WTC11 (cell line): Measurements from ENCODE around the gene EGLN2. TPM values are rescaled to one million over a fixed set of nuclear protein-coding genes. Genes with fewer than 3 reads are reported as not detected.

Source experiments
- ATAC-seq: fragments of 200-7000 bp; cut with Tn5 transposase; 2 replicates; pipeline ENCODE4 v1.10.0; 2021; ENCODE audit warnings: mild to moderate bottlenecking, moderate library complexity
- Bru-seq: library from RNA; stranded (reverse); fragments of 400-500 nt; gene quantifications from one replicate; lab custom pipeline; 2021; lab: Mats Ljungman, UMichigan
- CTCF ChIA-PET: fragments of 300-600 bp; sonication (Branson Sonifier 250); formaldehyde crosslinking; loops from one replicate; lab custom pipeline; 2021; ENCODE audit warnings: antibody characterized with exemption; lab: Charles Lee
- POLR2A ChIA-PET: fragments of 350-600 bp; sonication (Branson Sonifier 250); formaldehyde crosslinking; loops from one replicate; lab custom pipeline; 2021; ENCODE audit warnings: antibody characterized with exemption; lab: Charles Lee
- DNase-seq: peaks from one replicate; pipeline ENCODE4 v3.0.0; 2021; ENCODE audit warnings: low spot score
- H3K27ac Mint-ChIP-seq: 2 replicates; pipeline ENCODE4 v1.8.0; 2021; ENCODE audit warnings: mixed read lengths
- H3K27me3 Mint-ChIP-seq: 2 replicates; pipeline ENCODE4 v1.8.0; 2021; ENCODE audit warnings: low read depth, mild to moderate bottlenecking, moderate library complexity, mixed read lengths
- H3K36me3 Mint-ChIP-seq: 2 replicates; pipeline ENCODE4 v1.8.0; 2021; ENCODE audit warnings: mixed read lengths
- H3K4me1 Mint-ChIP-seq: 2 replicates; pipeline ENCODE4 v1.8.0; 2022; ENCODE audit warnings: mixed read lengths
- H3K4me3 Mint-ChIP-seq: 2 replicates; pipeline ENCODE4 v1.8.0; 2021; ENCODE audit warnings: mild to moderate bottlenecking, moderate library complexity, mixed read lengths
- H3K9me3 Mint-ChIP-seq: 2 replicates; pipeline ENCODE4 v1.8.0; 2021; ENCODE audit warnings: mixed read lengths
- CREM ChIP-seq: sonication (generic); formaldehyde crosslinking; IDR thresholded peaks from 2 replicates; pipeline ENCODE4 v1.8.1; 2022; ENCODE audit warnings: mild to moderate bottlenecking, missing genetic modification reagents, moderate library complexity
- FOXK1 ChIP-seq: sonication (generic); formaldehyde crosslinking; IDR thresholded peaks from 2 replicates; pipeline ENCODE4 v1.8.0; 2022; ENCODE audit warnings: mild to moderate bottlenecking, moderate library complexity, missing genetic modification reagents
- KAT7 ChIP-seq: sonication (generic); formaldehyde crosslinking; IDR thresholded peaks from 2 replicates; pipeline ENCODE4 v1.8.1; 2023; ENCODE audit warnings: missing genetic modification reagents, mild to moderate bottlenecking, borderline replicate concordance
- NR1H2 ChIP-seq: sonication (generic); formaldehyde crosslinking; IDR thresholded peaks from 2 replicates; pipeline ENCODE4 v1.9.0; 2021; ENCODE audit warnings: mild to moderate bottlenecking, moderate library complexity, missing genetic modification reagents
- NR2C2 ChIP-seq: sonication (generic); formaldehyde crosslinking; IDR thresholded peaks from 2 replicates; pipeline ENCODE4 v1.8.0; 2022; ENCODE audit warnings: mild to moderate bottlenecking, missing genetic modification reagents
- SMAD3 ChIP-seq: sonication (generic); formaldehyde crosslinking; IDR thresholded peaks from 2 replicates; pipeline ENCODE4 v1.8.0; 2022; ENCODE audit warnings: missing genetic modification reagents, mild to moderate bottlenecking, borderline replicate concordance
- SP1 ChIP-seq: sonication (generic); formaldehyde crosslinking; conservative IDR thresholded peaks from 2 replicates; pipeline ENCODE4 v1.8.1; 2022; ENCODE audit warnings: missing genetic modification reagents
- TEAD4 ChIP-seq: sonication (generic); formaldehyde crosslinking; IDR thresholded peaks from 2 replicates; pipeline ENCODE4 v1.8.0; 2022; ENCODE audit warnings: mild to moderate bottlenecking, missing genetic modification reagents
- TP53 ChIP-seq: sonication (generic); formaldehyde crosslinking; IDR thresholded peaks from 2 replicates; pipeline ENCODE4 v1.8.1; 2023; ENCODE audit warnings: mild to moderate bottlenecking, missing genetic modification reagents
- ZNF121 ChIP-seq: sonication (generic); formaldehyde crosslinking; IDR thresholded peaks from 2 replicates; pipeline ENCODE4 v1.8.0; 2023; ENCODE audit warnings: missing genetic modification reagents
- ZNF232 ChIP-seq: sonication (generic); formaldehyde crosslinking; IDR thresholded peaks from 2 replicates; pipeline ENCODE4 v1.8.0; 2022; ENCODE audit warnings: mild to moderate bottlenecking, missing genetic modification reagents
- long read RNA-seq, 3 experiments: library from RNA in 1 of 3; library from capped mRNA in 1 of 3; library from polyadenylated mRNA in 1 of 3; unstranded in 2 of 3; stranded (forward) in 1 of 3; transcript quantifications; one replicate each; pipeline ENCODE4 v2.0.0, GENCODE V29; 2021
- total RNA-seq: library from RNA; stranded (reverse); gene quantifications from 3 replicates; pipeline ENCODE4 v1.2.3, GENCODE V29; 2021
- TF ChIP-seq, protein P1 (sequence below): sonication (generic); formaldehyde crosslinking; IDR thresholded peaks from 2 replicates; pipeline ENCODE4 v1.8.1; 2023; ENCODE audit warnings: mild to moderate bottlenecking, missing genetic modification reagents, moderate library complexity
- TF ChIP-seq, protein P2 (sequence below): sonication (generic); formaldehyde crosslinking; IDR thresholded peaks from 2 replicates; pipeline ENCODE4 v1.8.0; 2022; ENCODE audit warnings: mild to moderate bottlenecking, missing genetic modification reagents
- TF ChIP-seq, protein P3 (sequence below): sonication (generic); formaldehyde crosslinking; IDR thresholded peaks from 2 replicates; pipeline ENCODE4 v1.8.0; 2022; ENCODE audit warnings: mild to moderate bottlenecking, missing genetic modification reagents
- TF ChIP-seq, protein P4 (sequence below): sonication (generic); formaldehyde crosslinking; IDR thresholded peaks from 2 replicates; pipeline ENCODE4 v1.8.1; 2022; ENCODE audit warnings: missing genetic modification reagents, borderline replicate concordance
- TF ChIP-seq, protein P5 (sequence below): sonication (generic); formaldehyde crosslinking; IDR thresholded peaks from 2 replicates; pipeline ENCODE4 v1.8.0; 2022; ENCODE audit warnings: mild to moderate bottlenecking, missing genetic modification reagents
- TF ChIP-seq, protein P6 (sequence below): sonication (generic); formaldehyde crosslinking; IDR thresholded peaks from 2 replicates; pipeline ENCODE4 v1.8.0; 2023; ENCODE audit warnings: mild to moderate bottlenecking, missing genetic modification reagents

Gene EGLN2
- total RNA-seq = 97.7 to 106 TPM (median 102 TPM) in 3 replicates
- Bru-seq, nascent RNA = percentile 64 among the genes with signal in this experiment
- long read RNA-seq, experiment 1, transcript EGLN2-201 (6 exons, 2,102 nt) = major isoform, 522 of 606 reads
- long read RNA-seq, experiment 1, transcript EGLN2-202 (6 exons, 2,150 nt) = minor isoform, 10 of 606 reads
- long read RNA-seq, experiment 1, transcript EGLN2-207 (5 exons, 2,821 nt) = minor isoform, 29 of 606 reads
- long read RNA-seq, experiment 1, partial matches to known transcripts = 2 of 606 reads
- long read RNA-seq, experiment 1, other reads (novel, unspliced or antisense) = 36 of 606 reads
- long read RNA-seq, experiment 2, transcript EGLN2-207 (5 exons, 2,821 nt) = minor isoform, 34 of 115 reads
- long read RNA-seq, experiment 2, transcript EGLN2-201 (6 exons, 2,102 nt) = major isoform, 55 of 115 reads
- long read RNA-seq, experiment 2, transcript EGLN2-216 (3 exons, 3,894 nt) = minor isoform, 10 of 115 reads
- long read RNA-seq, experiment 2, partial matches to known transcripts = 3 of 115 reads
- long read RNA-seq, experiment 2, other reads (novel, unspliced or antisense) = 7 of 115 reads
- long read RNA-seq, experiment 3, transcript EGLN2-201 (6 exons, 2,102 nt) = major isoform, 130 of 170 reads
- long read RNA-seq, experiment 3, transcript EGLN2-207 (5 exons, 2,821 nt) = minor isoform, 19 of 170 reads
- long read RNA-seq, experiment 3, partial matches to known transcripts = 4 of 170 reads
- long read RNA-seq, experiment 3, other reads (novel, unspliced or antisense) = 12 of 170 reads

DNA sequence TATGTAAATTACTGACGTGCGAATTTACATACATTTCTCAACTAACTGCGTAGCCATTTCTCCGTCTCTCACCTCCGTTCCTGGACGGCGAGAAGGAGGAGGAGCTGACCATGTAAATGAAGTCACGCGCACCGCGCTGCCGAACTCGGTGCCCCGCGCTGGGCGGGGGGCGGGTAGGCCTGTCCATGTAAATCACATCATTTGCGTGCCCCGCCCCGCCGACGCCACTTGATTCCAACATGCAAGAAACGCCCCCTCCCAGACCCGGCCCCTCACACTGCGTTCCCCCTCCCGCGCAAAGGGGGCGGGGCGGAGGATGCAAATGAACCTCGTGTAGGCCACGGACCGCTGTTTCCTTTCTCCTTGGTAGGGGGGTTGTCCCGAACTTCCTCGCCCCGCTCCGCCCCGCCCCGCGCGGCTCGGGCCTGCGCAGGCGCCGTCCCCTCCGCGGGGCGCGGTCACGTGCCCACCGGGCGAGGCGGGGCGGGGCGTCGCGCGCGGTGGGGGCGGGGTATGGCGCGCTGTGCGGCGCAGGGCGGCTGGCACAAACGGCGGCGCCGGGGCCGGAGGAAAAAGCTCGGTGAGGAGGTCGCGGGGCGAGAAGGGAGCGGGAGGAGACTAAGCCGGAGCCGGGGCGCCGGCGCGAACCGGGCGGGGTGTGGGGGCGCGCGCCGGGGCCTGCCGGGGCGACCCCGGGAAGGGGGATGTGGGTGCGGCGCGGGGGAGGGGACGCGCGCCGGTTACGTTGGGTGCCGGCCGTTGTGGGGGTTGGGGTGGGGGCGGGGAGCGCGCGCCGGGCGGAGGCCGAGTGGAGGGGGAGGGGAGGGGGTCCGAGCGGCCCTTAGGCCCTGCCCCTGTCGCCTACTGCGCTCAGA is at the start of gene EGLN2:
Gene EGLN2 (plus strand): TSS at position 509 of the 875 bp plus-strand sequence. CDS start 1,382 bp downstream, outside the sequence.
- ChIA-PET POLR2A (interaction anchor here (0.6 to 3.0 kb wide), 9 partner anchors 8 to 450 kb away, joined by 3 to 48 read pairs (median 6); partner anchors contain the start of genes ACTMAP, COQ8B, ITPKC and NUMBL), CTCF (interaction anchor here (0.6 to 3.3 kb wide), 24 partner anchors 8 to 420 kb away, joined by 3 to 76 read pairs (median 4); partner anchors contain the start of genes ACTMAP, AXL, COQ8B and ITPKC)
- no peaks in the 10 kb centered on the region for H3K27me3 Mint-ChIP-seq
- H3K36me3 Mint-ChIP-seq = peaks cover 9% of the 10 kb centered on the region
- H3K9me3 Mint-ChIP-seq = no peaks in the 10 kb centered on the region
- peak within 1 kb of the TSS; percentile 98 for H3K27ac Mint-ChIP-seq
- H3K4me3 Mint-ChIP-seq = peak within 1 kb of the TSS; percentile 86
- peaks cover 40% of the 10 kb centered on the region for H3K4me1 Mint-ChIP-seq
- DNase-seq (peak; percentile 100), ATAC-seq (peak; percentile 84)
- TF ChIP-seq TP53 (CRISPR knock-in tag) (no peak), KAT7 (0 out of 2 replicates have a peak, but pooled peaks have one; percentile 20), SP1 (CRISPR knock-in tag) (peak; percentile 87), FOXK1 (CRISPR knock-in tag) (0 out of 2 replicates have a peak, but pooled peaks have one; percentile 15), ZNF121 (CRISPR knock-in tag) (no peak), CREM (CRISPR knock-in tag) (0 out of 2 replicates have a peak, but pooled peaks have one; percentile 45), ZNF232 (CRISPR knock-in tag) (no peak), NR2C2 (CRISPR knock-in tag) (no peak), NR1H2 (CRISPR knock-in tag) (no peak)
- TF ChIP-seq, protein P1, sequence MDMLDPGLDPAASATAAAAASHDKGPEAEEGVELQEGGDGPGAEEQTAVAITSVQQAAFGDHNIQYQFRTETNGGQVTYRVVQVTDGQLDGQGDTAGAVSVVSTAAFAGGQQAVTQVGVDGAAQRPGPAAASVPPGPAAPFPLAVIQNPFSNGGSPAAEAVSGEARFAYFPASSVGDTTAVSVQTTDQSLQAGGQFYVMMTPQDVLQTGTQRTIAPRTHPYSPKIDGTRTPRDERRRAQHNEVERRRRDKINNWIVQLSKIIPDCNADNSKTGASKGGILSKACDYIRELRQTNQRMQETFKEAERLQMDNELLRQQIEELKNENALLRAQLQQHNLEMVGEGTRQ (CRISPR knock-in tag) = peak; percentile 97
- TF ChIP-seq, protein P2, sequence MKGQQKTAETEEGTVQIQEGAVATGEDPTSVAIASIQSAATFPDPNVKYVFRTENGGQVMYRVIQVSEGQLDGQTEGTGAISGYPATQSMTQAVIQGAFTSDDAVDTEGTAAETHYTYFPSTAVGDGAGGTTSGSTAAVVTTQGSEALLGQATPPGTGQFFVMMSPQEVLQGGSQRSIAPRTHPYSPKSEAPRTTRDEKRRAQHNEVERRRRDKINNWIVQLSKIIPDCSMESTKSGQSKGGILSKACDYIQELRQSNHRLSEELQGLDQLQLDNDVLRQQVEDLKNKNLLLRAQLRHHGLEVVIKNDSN (CRISPR knock-in tag) = peak; percentile 24
- TF ChIP-seq, protein P3, sequence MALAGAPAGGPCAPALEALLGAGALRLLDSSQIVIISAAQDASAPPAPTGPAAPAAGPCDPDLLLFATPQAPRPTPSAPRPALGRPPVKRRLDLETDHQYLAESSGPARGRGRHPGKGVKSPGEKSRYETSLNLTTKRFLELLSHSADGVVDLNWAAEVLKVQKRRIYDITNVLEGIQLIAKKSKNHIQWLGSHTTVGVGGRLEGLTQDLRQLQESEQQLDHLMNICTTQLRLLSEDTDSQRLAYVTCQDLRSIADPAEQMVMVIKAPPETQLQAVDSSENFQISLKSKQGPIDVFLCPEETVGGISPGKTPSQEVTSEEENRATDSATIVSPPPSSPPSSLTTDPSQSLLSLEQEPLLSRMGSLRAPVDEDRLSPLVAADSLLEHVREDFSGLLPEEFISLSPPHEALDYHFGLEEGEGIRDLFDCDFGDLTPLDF (CRISPR knock-in tag) = no peak

DNA sequence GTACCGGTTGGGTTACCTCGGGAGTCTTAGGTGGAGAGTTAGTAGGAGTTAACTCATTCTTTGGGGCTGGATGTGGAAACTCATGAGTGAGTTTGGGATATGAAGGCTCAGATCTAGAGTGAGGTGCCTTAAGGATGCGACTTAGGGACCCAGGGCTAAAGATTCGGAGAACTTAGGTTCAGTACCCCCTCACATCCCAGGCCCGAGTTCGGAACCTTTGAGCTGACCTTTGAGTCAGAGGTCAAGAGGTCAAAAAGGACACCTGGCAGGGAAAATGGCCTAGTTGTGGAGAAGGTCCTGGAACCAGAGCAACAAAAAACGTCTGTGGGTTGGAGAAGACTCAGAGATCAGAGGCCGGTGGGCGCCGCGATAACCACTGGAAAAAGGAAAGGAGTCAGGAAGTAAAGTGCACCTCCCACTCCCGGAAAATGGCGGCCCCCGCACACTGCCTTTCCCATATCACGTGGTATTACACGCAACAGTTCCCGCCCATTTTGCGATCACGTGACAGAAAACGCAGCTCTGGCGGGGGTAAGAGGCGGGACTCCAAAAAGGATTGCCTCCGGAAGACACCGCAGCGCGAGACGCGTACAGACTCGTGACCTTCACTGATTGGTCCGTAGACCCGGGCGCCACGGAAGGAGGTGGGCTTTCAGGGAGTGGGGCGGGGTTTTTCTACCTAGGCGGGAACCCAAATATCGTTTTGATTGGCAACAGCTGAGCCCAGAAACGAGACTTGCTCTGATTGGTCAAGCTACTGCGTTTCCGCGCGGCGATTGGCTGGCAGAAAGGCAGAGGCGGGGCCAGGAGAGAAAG is 48.7 kb upstream of the EGLN2 start, which contains the start of gene ACTMAP:
Gene ACTMAP (minus strand): TSS at position 420 of the 816 bp plus-strand sequence. CDS start 674 bp downstream, outside the sequence.
- POLR2A ChIA-PET = interaction anchor here (0.5 to 2.5 kb wide), 11 partner anchors 9 to 512 kb away, joined by 3 to 34 read pairs (median 3); partner anchors contain the start of genes COQ8B, EGLN2, ITPKC and NUMBL
- CTCF ChIA-PET = interaction anchor here (0.5 to 2.5 kb wide), 13 partner anchors 28 to 512 kb away, joined by 3 to 13 read pairs (median 6); partner anchors contain the start of genes COQ8B, EGLN2, ITPKC and RAB4B
- Mint-ChIP-seq H3K36me3 (peaks cover 30% of the 10 kb centered on the region), H3K4me1 (peaks cover 38% of the 10 kb centered on the region), H3K27ac (peak within 1 kb of the TSS; percentile 100), H3K9me3 (no peaks in the 10 kb centered on the region), H3K4me3 (peak within 1 kb of the TSS; percentile 99), H3K27me3 (no peaks in the 10 kb centered on the region)
- peak; percentile 93 for ATAC-seq
- peak; percentile 99 for DNase-seq
- TF ChIP-seq, protein P4, sequence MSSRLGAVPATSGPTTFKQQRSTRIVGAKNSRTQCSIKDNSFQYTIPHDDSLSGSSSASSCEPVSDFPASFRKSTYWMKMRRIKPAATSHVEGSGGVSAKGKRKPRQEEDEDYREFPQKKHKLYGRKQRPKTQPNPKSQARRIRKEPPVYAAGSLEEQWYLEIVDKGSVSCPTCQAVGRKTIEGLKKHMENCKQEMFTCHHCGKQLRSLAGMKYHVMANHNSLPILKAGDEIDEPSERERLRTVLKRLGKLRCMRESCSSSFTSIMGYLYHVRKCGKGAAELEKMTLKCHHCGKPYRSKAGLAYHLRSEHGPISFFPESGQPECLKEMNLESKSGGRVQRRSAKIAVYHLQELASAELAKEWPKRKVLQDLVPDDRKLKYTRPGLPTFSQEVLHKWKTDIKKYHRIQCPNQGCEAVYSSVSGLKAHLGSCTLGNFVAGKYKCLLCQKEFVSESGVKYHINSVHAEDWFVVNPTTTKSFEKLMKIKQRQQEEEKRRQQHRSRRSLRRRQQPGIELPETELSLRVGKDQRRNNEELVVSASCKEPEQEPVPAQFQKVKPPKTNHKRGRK (CRISPR knock-in tag) = no peak
- TF ChIP-seq SMAD3 = no peak
- TF ChIP-seq TEAD4 (CRISPR knock-in tag) = no peak
- TF ChIP-seq, protein P5, sequence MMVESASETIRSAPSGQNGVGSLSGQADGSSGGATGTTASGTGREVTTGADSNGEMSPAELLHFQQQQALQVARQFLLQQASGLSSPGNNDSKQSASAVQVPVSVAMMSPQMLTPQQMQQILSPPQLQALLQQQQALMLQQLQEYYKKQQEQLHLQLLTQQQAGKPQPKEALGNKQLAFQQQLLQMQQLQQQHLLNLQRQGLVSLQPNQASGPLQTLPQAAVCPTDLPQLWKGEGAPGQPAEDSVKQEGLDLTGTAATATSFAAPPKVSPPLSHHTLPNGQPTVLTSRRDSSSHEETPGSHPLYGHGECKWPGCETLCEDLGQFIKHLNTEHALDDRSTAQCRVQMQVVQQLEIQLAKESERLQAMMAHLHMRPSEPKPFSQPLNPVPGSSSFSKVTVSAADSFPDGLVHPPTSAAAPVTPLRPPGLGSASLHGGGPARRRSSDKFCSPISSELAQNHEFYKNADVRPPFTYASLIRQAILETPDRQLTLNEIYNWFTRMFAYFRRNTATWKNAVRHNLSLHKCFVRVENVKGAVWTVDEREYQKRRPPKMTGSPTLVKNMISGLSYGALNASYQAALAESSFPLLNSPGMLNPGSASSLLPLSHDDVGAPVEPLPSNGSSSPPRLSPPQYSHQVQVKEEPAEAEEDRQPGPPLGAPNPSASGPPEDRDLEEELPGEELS (CRISPR knock-in tag) = no peak
- TF ChIP-seq, protein P6, sequence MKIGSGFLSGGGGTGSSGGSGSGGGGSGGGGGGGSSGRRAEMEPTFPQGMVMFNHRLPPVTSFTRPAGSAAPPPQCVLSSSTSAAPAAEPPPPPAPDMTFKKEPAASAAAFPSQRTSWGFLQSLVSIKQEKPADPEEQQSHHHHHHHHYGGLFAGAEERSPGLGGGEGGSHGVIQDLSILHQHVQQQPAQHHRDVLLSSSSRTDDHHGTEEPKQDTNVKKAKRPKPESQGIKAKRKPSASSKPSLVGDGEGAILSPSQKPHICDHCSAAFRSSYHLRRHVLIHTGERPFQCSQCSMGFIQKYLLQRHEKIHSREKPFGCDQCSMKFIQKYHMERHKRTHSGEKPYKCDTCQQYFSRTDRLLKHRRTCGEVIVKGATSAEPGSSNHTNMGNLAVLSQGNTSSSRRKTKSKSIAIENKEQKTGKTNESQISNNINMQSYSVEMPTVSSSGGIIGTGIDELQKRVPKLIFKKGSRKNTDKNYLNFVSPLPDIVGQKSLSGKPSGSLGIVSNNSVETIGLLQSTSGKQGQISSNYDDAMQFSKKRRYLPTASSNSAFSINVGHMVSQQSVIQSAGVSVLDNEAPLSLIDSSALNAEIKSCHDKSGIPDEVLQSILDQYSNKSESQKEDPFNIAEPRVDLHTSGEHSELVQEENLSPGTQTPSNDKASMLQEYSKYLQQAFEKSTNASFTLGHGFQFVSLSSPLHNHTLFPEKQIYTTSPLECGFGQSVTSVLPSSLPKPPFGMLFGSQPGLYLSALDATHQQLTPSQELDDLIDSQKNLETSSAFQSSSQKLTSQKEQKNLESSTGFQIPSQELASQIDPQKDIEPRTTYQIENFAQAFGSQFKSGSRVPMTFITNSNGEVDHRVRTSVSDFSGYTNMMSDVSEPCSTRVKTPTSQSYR (CRISPR knock-in tag) = no peak
